K562 treated with DMSO at 1 percent for 12 hours (cell line): ENCODE results near the gene VPS37B. TPM values are rescaled to one million over a fixed set of nuclear protein-coding genes. Genes with fewer than 3 reads are reported as not detected.

ENCODE experiments used
- total RNA-seq: library from RNA; unstranded; fragments of 300-600 nt; gene quantifications from 2 replicates; pipeline ENCODE4 v1.2.3, GENCODE V29; 2022; ENCODE audit not compliant: insufficient read depth

The VPS37B gene, protein sequence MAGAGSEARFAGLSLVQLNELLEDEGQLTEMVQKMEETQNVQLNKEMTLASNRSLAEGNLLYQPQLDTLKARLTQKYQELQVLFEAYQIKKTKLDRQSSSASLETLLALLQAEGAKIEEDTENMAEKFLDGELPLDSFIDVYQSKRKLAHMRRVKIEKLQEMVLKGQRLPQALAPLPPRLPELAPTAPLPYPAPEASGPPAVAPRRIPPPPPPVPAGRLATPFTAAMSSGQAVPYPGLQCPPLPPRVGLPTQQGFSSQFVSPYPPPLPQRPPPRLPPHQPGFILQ
- total RNA-seq: 16.2 and 27.9 TPM in 2 replicates

DNA sequence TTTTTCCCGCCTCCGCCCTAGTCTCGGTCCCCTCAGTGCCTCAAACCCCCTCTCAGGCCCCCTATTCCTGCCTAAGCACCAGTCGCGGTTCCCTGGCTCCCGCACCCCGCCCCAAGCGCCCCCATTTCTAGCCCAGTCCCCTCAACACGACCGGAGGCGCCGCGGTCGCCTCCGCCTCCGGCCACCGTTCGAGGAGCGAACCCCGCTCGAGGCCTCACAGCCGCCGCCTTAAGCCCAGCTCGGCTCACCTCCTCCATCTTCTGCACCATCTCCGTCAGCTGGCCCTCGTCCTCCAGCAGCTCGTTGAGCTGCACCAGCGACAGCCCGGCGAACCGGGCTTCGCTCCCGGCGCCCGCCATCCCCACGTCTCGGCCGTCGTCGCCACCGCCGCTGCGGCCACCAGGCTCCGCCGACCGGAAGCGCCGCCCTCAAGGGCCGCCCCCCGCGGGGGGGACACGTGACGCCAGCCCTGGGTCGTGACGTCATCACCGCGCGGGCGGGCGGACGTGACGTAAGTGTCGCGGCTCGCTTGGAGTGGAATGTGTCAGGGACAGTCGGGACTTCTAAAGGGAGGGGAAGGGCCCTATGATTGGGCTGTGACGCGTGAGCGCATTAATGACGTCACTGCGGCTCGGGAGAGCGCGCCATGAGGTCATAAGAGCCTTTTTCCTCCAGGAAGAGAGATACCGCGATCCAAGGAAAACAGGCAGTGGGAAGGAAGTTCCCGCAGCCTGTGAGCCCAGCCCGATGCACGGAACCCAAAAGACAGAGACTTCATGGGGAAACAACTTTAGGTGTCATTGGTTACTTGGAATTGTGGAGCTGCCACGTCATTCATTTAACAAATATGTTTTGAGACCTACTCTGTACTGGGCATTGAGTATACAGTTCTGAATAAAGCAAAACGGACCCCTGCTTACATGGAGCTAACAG lies at the start of gene VPS37B:
VPS37B (minus strand) TSS at position 421 of the 933 bp plus-strand sequence; CDS start at position 359, 62 bp downstream.

DNA sequence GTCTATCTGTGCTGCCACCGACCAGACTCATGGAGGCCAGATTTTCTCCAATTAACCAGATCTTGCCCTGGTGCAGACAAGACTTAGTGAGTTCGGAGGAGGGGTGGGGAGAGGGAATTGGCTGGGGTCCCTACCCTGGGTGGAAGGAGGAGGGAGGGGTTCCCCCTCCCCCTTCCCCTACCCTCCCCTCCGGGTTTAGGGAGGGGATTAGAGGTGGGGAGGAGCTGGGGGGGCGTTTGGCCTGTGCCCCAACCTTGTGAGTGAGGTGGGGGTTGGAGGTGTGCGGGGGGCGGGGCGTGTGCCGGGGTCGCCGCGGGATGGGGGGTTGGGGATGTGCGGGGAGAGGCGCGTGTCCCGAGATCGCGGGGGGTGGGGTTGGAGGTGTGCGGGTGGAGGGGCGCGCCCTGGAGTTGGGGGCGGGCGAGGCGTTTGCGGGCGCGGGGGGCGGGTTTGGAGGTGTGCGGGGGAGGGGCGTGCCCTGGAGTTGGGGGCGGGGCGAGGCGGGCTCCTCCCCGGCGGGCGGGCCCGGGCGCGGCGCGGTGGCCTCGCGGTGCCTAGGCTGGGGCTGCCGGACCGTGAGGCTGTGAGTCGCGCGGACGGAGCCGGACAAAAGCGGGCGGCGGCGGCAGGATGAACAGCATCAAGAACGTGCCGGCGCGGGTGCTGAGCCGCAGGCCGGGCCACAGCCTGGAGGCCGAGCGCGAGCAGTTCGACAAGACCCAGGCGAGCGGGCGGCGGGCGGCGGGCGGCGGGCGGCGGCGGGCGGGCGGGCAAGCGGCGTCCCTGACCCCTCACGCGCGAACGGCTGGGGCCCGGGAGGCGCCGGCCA lies 60.8 kb downstream of the VPS37B start, which contains the start of gene HIP1R:
HIP1R (plus strand) TSS at position 537 of the 829 bp plus-strand sequence; CDS start at position 631, 94 bp downstream.

Other genes starting within 250 kb of the VPS37B start
- not detected in 2 replicates for gene HCAR2, start 192.8 kb downstream of the VPS37B start, total RNA-seq
- not detected in 2 replicates for gene HCAR3, start 179.3 kb downstream of the VPS37B start, total RNA-seq
- gene HCAR1, start 165.3 kb downstream of the VPS37B start, total RNA-seq: not detected in 2 replicates
- 29.3 and 48.4 TPM in 2 replicates for gene DENR, start 143.3 kb downstream of the VPS37B start, total RNA-seq
- 0.22 and 1.2 TPM in 2 replicates for gene CCDC62, start 121.6 kb downstream of the VPS37B start, total RNA-seq
- 19.5 and 33.9 TPM in 2 replicates for gene HIP1R, start 60.7 kb downstream of the VPS37B start, total RNA-seq
- gene ABCB9, start 70.3 kb upstream of the VPS37B start, total RNA-seq: 5.8 and 9.9 TPM in 2 replicates
- gene OGFOD2, start 79.1 kb upstream of the VPS37B start, total RNA-seq: 39.3 and 49.5 TPM in 2 replicates
- 218 and 275 TPM in 2 replicates for gene ARL6IP4, start 84.6 kb upstream of the VPS37B start, total RNA-seq